Left lung (tissue), 14 donors: Measurements from ENCODE around the gene ZSCAN22. TPM values are rescaled to one million over a fixed set of nuclear protein-coding genes. Genes with fewer than 3 reads are reported as not detected.

Source experiments
- ATAC-seq: fragments of 200-7000 bp; cut with Tn5 transposase; one replicate; pipeline ENCODE4 v1.9.1; 2020; ENCODE audit warnings: moderate library complexity
- DNase-seq, 4 donors: peaks; one replicate each; pipeline ENCODE4 v3.0.0-alpha.2; 2013 to 2020
- H3K27ac ChIP-seq, 2 donors: fragments of 200-600 bp; sonication (generic) in 1 of 2; one replicate each; pipeline versions ENCODE4 v1.5.0 to v1.8.0; 2020 to 2021
- H3K27me3 ChIP-seq, 2 donors: fragments of 200-600 bp; sonication (generic) in 1 of 2; one replicate each; pipeline versions ENCODE4 v1.5.0 to v1.8.0; 2020 to 2021
- H3K36me3 ChIP-seq, 2 donors: fragments of 200-600 bp; sonication (generic) in 1 of 2; one replicate each; pipeline versions ENCODE4 v1.5.0 to v1.8.0; 2020 to 2021
- H3K4me1 ChIP-seq, 2 donors: fragments of 200-600 bp; one replicate each; pipeline ENCODE4 v1.8.0; 2021
- H3K4me3 ChIP-seq, 2 donors: fragments of 200-600 bp; sonication (generic) in 1 of 2; one replicate each; pipeline versions ENCODE4 v1.5.0 to v1.8.0; 2020 to 2021; ENCODE audit warnings: mild to moderate bottlenecking in 1 of 2
- H3K9me3 ChIP-seq, 2 donors: fragments of 200-600 bp; sonication (generic) in 1 of 2; one replicate each; pipeline versions ENCODE4 v1.5.0 to v1.8.0; 2020 to 2021
- CTCF ChIP-seq, 2 donors: fragments of 200-600 bp; sonication (generic) in 1 of 2; IDR thresholded peaks; one replicate each; pipeline versions ENCODE4 v1.5.0 to v1.8.0; 2021; ENCODE audit warnings: antibody characterized with exemption in 2 of 2
- intact Hi-C, 2 donors: fragments of 100-400 bp; cut with DNase I; formaldehyde crosslinking; loops; one replicate each; pipeline versions ENCODE4 v1.11.2 to v1.14.2; 2022
- long read RNA-seq, 12 donors: library from polyadenylated mRNA in 2 of 12; unstranded in 2 of 12; transcript quantifications; one replicate each; pipeline ENCODE4 v2.0.0 and lab custom pipeline, GENCODE V29; 2019 to 2026
- polyA plus RNA-seq, 6 donors: library from polyadenylated mRNA; unstranded; fragments of 120-200 nt; gene quantifications; one replicate each; pipeline ENCODE4 v1.2.1, GENCODE V29; 2013; ENCODE audit not compliant: insufficient read length in 6 of 6
- total RNA-seq, 2 donors: library from RNA; stranded (reverse); fragmentation: NEBNext Ultra II Directional; extraction: Animal tissue kit (Norgen Biotek cat#: 25700); gene quantifications; one replicate each; pipeline ENCODE4 v1.2.1, GENCODE V29; 2021
- donor health status: DM: no; HTN: yes; CAD: no.
- donor health status: DM: no; HTN: no; CAD: no.

ZSCAN22 gene
- total RNA-seq (1 to 10 TPM; 3.4 to 3.9 TPM), polyA plus RNA-seq (1 to 10 TPM; 3.8 to 5.0 (median 4.2) TPM)
- long read RNA-seq, donor 1, full-length matches to known transcripts: 1 of 1 reads
- long read RNA-seq, donor 1, partial matches to known transcripts: 0 of 1 reads
- long read RNA-seq, donor 1, other reads (novel, unspliced or antisense): 0 of 1 reads
- long read RNA-seq, donor 2, full-length matches to known transcripts: 1 of 1 reads
- long read RNA-seq, donor 2, partial matches to known transcripts: 0 of 1 reads
- long read RNA-seq, donor 2, other reads (novel, unspliced or antisense): 0 of 1 reads
- long read RNA-seq, donor 3: 0 reads
- long read RNA-seq, donor 4: 0 reads
- long read RNA-seq, donor 5, full-length matches to known transcripts: 2 of 2 reads
- long read RNA-seq, donor 5, partial matches to known transcripts: 0 of 2 reads
- long read RNA-seq, donor 5, other reads (novel, unspliced or antisense): 0 of 2 reads
- long read RNA-seq, donor 6, full-length matches to known transcripts: 1 of 1 reads
- long read RNA-seq, donor 6, partial matches to known transcripts: 0 of 1 reads
- long read RNA-seq, donor 6, other reads (novel, unspliced or antisense): 0 of 1 reads
- long read RNA-seq, donor 7, full-length matches to known transcripts: 1 of 1 reads
- long read RNA-seq, donor 7, partial matches to known transcripts: 0 of 1 reads
- long read RNA-seq, donor 7, other reads (novel, unspliced or antisense): 0 of 1 reads
- long read RNA-seq, donor 8, full-length matches to known transcripts: 1 of 1 reads
- long read RNA-seq, donor 8, partial matches to known transcripts: 0 of 1 reads
- long read RNA-seq, donor 8, other reads (novel, unspliced or antisense): 0 of 1 reads
- long read RNA-seq, donor 9: 0 reads
- long read RNA-seq, donor 10, partial matches to known transcripts: 0 of 2 reads
- long read RNA-seq, donor 10, other reads (novel, unspliced or antisense): 2 of 2 reads
- long read RNA-seq, donor 11: 0 reads
- long read RNA-seq, donor 12, full-length matches to known transcripts: 3 of 3 reads
- long read RNA-seq, donor 12, partial matches to known transcripts: 0 of 3 reads
- long read RNA-seq, donor 12, other reads (novel, unspliced or antisense): 0 of 3 reads

- Histone ChIP-seq H3K4me3 (peak within 1 kb of the TSS; percentile 59 to 82), H3K27me3 (no peaks in the 10 kb centered on the region), H3K27ac (peak within 1 kb of the TSS; percentile 88 to 90), H3K4me1 (peaks cover 15 to 30% of the 10 kb centered on the region in 2 donors), H3K9me3 (no peaks in the 10 kb centered on the region), H3K36me3 (no peaks in the 10 kb centered on the region)
- intact Hi-C loops: no loop called here
- DNase-seq (peak; percentile 96 to 97 (median 96)), ATAC-seq (peak; percentile 98)
- no peak for TF ChIP-seq CTCF (IDR thresholded peaks at IDR 0.05)
Observed at GRCh38 chr19:58326914-58327726, at the start of gene ZSCAN22. Gene ZSCAN22 (plus strand): TSS chr19:58326994. CDS start chr19:58334803, 7,809 bp downstream.

GRCh38 chr19:58277197-58277596 lies 49.6 kb upstream of the ZSCAN22 start:
- no peak for TF ChIP-seq CTCF (IDR thresholded peaks at IDR 0.05)
- no peak for ATAC-seq
- DNase-seq: no peak
- Histone ChIP-seq H3K4me1 (peaks cover 0 to 21% of the 10 kb centered on the region in 2 donors), H3K9me3 (peaks cover 0 to 48% of the 10 kb centered on the region in 2 donors), H3K27ac (no peak overlapping the region), H3K36me3 (peaks cover 0 to 40% of the 10 kb centered on the region in 2 donors), H3K27me3 (no peaks in the 10 kb centered on the region), H3K4me3 (peak overlapping the region in 1 of 2 donors; percentile 78)
- intact Hi-C loops: no loop called here

GRCh38 chr19:58277748-58278540 lies 48.9 kb upstream of the ZSCAN22 start:
- H3K4me3 ChIP-seq: peak overlapping the region; percentile 78 to 79
- H3K36me3 ChIP-seq: peaks cover 0 to 33% of the 10 kb centered on the region in 2 donors
- no peaks in the 10 kb centered on the region for H3K27me3 ChIP-seq
- peaks cover 0 to 41% of the 10 kb centered on the region in 2 donors for H3K9me3 ChIP-seq
- DNase-seq (peak in 1 of 4 donors; percentile 9), ATAC-seq (peak; percentile 7)
- TF ChIP-seq CTCF (IDR thresholded peaks at IDR 0.05): no peak
- peaks cover 0 to 21% of the 10 kb centered on the region in 2 donors for H3K4me1 ChIP-seq
- H3K27ac ChIP-seq: peak overlapping the region; percentile 83 to 88
- intact Hi-C loops: no loop called here

- peaks cover 0 to 36% of the 10 kb centered on the region in 2 donors for H3K9me3 ChIP-seq
- no peaks in the 10 kb centered on the region for H3K27me3 ChIP-seq
- H3K27ac ChIP-seq: peak within 1 kb of the TSS; percentile 83 to 88
- peak within 1 kb of the TSS; percentile 78 to 79 for H3K4me3 ChIP-seq
- intact Hi-C loops: no loop called here
- H3K36me3 ChIP-seq: peaks cover 0 to 27% of the 10 kb centered on the region in 2 donors
- no peak for TF ChIP-seq CTCF (IDR thresholded peaks at IDR 0.05)
- DNase-seq (peak; percentile 96 to 99 (median 98)), ATAC-seq (peak; percentile 97)
- H3K4me1 ChIP-seq: peaks cover 0 to 21% of the 10 kb centered on the region in 2 donors
Observed at GRCh38 chr19:58278541-58279041, 48.2 kb upstream of the ZSCAN22 start, which contains the start of gene ZNF8. Gene ZNF8 (plus strand): TSS chr19:58278955. CDS start chr19:58279082, 127 bp downstream.
